ENCODE measurements around the gene AUTS2. TPM values are rescaled to one million over a fixed set of nuclear protein-coding genes. Genes with fewer than 3 reads are reported as not detected.
"Not testable (repeated sequence)": the region's sequence is repeated elsewhere in the genome, so short reads cannot be mapped to it uniquely, and the experiment has no call there.

The AUTS2 gene
- total RNA-seq, 1 donor from 2014 or later = 40.0 TPM

DNA sequence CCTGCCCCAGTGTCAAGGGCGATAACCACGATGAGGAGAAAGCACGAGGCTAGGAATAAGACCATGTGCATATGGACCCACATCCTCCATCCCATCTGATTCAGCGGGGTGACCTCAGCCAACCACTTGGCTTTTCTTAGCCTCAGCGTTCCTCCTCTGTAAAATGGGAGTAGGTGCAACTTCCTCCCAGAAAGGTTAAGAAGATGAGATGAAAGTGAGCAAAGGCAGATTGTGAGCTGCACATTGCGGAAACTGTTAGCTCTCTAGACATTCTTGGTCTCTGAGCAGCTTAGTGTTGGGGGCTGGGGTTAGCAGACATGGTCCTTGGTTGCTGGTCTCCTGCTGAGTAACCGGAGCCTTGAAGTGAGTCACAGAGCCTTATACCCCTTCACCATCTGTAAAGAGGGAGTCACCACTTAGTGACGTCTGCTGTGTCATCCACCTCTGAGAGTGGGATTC is 1036.4 kb downstream of the AUTS2 start:
- no peak for DNase-seq

DNA sequence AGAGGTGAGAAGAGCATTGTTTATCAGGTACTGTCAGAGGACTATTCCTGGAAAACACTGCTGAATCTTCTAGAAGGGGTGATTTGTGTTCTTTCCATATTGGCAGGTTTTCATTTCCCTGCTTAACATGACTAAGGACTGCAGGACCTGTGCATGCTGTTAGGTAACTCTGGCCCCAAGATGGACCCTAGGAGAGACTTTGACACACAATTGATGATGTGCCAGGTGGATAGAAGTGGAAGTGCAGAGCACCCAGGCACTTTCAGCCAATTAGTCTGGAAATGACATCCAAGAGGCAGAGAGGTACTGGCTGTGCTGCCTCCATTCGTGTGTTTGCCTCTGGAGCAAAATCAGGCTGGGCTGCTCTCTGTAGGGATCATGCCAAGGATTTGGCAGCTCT is 1037.4 kb downstream of the AUTS2 start:
- no peak for DNase-seq

DNA sequence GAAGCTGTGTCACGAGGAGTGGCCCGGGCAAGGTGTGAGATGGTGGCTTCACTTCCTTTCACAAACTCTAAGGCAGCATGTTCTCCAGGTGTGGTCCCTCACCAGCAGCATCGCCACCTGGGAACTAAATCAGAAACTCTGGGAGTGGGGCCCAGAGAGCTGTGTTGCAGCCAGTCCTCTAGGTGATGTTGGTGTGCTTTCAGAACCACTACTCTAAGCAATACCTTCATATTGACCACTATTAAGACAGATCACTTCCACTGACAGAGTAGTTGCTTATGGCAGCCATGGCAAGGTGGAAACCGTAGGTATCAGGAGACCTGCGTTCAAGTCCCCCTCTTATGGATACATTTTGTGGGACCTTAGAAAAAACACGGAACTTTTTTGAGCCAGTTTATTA is 1037.9 kb downstream of the AUTS2 start:
- DNase-seq = no peak

DNA sequence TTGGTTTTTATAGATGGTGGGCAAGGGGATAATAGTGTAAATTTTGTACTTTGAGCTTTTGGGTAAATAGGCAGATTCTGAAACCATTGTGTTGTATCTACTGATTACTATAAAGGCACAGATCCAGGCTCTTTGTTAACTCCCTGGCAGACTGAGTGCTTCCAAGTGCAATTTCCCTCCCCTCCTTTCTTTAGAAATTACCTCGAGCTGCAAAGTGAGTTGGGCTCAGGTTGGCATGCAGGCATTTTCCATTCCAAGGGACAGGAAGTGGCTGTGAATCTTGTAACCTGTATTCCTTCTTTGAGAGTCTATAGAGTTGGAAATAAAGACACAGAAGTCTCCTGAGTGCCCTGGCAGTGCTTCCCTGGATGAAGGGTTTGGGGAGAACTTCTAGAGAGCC is 1039.5 kb downstream of the AUTS2 start:
- DNase-seq = no peak

DNA sequence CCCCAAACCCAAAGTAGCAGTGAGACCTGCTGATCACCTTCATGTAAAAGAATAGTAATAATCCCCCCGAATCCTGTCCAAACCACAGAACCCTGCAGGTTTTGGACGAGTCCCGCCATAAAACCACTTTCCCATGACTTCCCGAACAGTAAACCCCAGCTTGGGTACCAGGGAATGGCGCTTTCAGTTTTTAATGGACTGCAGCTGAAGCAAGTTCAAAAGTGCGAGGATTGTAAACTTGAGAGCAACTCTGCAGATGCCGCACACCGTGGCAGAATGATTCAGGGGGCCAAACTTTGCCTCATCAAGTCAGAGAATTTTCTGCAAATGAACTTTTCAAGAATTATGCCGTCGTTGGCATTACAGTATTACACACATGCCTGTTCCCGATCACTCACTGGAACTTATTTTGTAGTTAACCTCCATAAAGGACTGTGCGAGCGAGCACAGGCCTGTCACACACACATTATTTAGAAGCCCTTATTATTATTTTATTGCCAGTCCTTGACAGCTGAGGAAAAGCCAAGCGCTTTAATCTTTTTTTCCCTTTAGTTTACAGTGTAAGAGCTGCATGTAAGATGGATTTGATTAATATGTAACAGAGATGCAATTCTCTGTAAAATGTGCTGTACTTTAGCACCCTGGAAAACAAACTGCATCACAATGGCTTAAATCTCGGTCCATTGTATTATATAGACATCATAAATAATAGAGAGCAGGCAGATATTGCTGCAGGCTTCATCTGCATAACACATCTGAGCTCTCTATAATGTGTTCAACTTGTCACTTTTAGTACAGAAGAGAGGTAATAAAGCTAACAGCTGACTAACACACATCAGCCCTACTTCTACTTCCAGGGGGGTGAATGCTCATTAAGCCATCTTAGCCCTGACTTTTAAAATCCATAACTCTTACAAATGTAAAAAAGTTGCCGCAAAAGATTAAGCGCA is 1040.2 kb downstream of the AUTS2 start:
- no peak for DNase-seq

DNA sequence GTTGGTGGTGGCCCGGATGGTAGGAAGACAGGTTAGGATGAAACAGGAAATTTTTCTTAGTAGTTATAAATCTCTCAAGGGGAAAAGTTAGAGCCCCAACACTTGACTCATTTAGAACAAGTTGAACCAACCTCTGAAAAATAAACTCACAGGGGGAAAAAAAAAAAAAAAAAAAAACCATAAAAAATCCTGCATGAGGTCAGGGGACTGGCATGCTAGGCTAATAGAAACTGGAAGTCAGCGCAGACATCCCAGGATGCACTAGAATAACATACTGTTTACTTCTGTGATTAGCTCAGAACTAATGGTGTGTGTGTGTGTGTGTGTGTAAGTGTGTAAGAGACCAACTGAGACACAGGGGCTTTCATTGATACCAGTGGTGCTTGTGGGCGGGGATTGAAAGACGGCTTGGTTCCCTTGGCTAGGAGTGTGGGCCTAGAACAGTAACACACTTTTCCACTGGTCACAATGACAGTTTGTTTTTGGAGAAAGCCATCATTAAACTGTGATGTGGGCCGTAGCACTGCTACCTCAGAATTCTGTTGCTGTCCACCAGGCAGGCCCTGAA is 1042.1 kb downstream of the AUTS2 start:
- no peak for DNase-seq

DNA sequence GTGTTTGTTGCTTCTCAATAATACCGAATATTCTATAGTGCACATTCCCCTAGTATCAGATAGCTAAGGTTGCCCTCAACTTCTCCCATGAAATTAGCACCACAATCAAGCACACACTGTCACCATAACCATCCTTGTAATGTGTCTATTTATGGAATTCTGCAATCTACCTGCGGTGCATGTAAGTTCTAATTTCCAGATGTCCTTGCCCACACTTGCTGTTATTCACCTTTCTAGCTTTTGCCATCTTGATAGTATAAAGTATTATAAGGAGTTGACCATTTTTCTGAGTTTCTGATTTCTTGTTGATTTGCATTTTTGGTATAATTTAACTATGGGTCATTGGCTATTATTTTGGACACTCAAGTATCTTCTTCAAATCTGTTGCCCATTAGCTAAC is 1043.6 kb downstream of the AUTS2 start:
- DNase-seq = no peak

DNA sequence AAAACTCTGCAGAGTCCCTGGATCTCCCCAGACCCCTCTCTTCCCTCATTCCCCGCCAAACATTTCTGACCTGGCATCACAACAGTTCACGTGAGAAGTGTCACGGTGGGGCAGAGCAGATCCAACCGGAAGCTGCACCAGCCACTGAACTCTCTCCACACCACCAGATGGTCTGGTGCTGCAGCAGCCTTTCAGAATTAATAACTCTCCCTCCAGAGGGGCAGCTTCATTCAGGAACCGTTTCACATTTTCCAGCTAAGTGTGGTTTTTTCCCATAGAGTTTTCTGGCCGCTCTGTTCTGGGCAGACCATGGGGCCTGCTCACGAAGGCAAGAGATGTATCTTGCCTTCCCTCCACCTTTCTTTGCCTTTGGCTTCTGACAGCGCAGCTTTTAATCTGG is 1047.0 kb downstream of the AUTS2 start:
- no peak for DNase-seq

DNA sequence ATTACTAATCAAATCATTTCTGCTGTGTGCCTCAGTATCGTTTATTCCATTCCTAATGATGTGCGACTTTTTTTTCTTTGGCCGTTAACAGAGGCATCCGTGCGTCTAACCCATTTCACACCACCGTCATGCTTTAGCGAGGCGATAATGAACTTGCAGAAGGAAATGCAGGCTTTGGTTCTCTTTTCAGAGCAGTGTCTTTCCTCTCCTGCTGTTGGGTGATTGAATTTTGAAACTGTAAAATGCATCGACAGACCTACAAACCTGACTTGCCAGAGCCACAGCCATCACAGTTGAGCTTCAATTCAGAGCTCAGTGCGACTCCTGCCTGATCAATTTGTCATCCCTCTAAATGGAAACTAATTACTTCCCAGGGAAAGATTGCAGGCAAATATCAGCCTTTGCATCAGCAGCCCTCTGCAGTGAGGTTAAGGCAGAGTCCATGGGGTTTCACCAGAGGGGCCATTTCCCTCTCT is 1047.6 kb downstream of the AUTS2 start:
- no peak for DNase-seq

DNA sequence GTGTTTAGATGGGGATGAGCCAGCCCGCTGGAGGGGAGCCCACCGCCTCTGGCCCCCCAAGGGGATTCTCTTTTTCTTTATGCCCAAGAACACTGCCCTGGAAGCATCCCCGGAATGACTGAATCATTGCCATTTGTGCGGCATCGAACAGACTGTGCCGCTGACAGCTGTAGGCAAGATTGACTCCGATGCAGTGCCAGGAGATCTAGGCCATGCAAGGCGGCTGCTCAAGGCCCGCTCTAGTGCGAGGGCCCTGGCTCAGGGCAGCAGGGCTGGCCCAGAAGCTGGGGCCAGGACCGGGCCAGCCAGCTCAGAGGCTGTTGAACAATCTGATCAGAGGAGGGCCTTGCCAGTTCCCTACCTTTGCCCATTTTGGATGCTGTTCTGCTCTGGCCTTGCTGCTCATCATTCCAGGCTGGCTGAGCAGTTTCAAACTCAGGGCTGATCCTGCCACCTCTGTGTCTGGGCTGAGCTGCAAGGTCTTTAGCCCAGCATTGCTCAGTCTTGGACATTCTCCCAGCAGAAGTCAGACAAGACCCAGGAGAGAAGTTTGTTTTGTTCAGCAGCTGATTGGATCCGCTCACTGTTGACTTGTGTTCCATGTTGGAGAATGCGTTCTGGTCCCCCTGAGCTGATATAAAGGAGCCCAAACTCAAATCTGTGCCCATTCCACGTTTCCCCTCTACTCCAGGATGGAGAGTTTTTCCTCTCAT is 1048.4 kb downstream of the AUTS2 start:
- peak; percentile 59 for DNase-seq

DNA sequence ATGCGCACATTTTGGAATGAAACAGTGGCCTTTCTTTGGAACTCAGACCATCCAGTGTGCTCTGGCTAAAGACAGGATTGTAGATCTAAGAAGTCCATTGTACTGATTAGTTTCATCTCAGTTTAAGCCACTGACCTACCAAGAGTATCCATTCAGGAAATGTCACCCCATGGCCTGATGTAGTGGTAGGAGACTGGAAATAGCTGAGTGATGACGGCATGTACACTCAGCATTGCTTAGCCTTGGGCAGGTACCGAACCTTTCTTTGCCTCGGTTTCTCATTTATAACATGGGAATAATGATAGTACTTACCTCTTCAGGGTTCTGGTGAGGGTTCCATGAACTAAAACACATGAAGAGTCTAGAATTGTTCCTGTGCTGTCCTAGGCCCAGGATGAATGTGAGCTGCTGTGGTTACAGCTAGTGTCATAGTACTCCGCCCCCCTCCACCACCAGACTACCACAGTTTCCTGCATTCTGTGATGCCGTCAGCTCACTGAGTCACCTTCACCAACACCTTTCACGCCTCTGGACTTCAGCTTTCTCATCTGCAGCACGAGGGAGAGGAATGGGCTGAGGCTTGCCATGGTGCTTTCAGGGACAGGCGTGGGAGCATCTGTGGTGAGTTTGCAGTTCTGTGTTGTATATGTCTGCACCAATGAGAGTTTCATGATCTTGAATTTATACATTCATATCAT is 1049.7 kb downstream of the AUTS2 start:
- DNase-seq = no peak

DNA sequence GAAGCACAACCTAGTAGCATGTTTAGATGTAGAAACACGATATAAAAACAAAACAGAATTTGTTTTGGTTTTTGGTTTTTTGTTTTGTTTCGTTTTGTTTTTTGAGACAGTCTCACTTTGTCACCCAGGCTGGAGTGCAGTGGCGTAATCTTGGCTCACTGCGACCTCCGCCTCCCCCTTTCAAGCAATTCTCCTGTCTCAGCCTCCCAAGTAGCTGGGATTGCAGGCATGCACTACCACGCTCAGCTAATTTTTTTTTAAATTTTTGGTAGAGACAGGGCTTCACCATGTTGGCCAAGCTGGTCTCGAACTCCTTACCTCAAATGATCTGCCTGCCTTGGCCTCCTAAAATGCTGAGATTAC is 1050.2 kb downstream of the AUTS2 start:
- DNase-seq = not testable (repeated sequence)

DNA sequence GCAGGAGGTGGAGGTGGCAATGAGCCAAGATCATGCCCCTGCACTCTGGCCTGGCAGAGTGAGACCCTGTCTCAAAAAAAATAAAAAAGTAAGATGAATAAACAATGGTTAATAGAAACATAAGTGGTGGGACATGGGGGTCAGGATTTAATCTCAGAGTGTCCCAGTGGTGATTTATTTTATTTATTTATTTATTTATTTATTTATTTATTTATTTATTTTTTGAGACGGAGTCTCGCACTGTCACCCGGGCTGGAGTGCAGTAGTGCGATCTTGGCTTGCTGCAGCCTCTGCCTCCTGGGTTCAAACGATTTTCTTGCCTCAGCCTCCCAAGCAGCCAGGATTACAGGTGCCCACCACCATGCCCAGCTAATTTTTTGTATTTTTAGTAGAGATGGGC is 1051.0 kb downstream of the AUTS2 start:
- no peak for DNase-seq

DNA sequence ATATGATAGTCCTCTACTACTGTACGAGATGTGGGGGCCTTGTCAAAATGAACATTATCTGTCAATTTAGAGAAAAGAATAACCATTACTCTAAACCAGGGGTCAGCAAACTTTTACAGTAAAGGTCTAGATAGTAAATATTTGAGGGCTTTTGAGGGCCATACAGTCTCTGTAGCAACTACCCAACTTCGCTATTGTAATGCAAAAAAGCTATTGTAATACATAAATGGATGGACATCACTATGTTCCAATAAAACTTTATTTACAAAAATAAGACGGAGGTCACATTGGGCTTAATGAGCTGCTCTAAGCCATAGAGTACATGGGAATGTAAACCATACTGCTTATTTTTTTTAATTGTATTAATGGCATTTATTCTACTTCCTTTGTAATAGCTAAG is 1055.9 kb downstream of the AUTS2 start:
- DNase-seq = no peak

DNA sequence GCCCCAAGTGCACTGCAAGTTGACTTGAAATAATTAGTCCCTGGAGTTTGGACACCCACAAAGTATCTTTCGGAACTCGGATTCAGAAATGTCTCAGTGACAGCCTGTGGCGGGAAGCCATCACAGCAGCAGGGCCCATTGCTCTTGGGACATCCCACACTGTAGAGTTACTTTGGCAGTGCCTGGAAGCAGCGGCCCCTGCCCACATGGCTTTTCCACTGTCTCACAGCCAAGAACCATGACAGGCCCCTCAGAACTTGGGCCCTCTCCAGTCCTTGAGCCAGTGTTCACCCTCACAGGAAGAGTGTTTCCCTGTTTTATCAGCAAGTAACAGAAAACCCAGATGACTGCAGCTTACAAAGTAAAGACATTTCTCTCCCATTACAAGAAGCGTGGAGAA is 1056.7 kb downstream of the AUTS2 start:
- peak; percentile 24 for DNase-seq

DNA sequence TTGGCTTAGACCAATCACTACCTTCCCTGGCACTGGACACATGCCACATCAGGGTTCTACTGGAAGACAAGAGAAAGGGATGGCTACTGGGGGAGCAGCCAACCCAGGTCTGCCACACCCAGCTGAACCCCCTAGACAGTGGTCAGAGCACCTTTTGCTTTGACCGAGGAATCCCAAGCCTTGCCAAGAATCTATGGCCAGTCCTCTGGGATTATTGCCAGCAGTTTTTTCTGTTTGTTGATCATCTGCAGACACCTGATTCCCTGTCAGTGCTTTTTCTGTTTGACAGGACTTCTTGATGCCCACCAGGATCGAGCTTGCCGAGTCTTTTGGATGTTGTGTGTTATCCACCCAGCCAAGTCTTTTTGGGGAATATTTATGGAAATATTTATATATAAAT is 1057.4 kb downstream of the AUTS2 start:
- no peak for DNase-seq

DNA sequence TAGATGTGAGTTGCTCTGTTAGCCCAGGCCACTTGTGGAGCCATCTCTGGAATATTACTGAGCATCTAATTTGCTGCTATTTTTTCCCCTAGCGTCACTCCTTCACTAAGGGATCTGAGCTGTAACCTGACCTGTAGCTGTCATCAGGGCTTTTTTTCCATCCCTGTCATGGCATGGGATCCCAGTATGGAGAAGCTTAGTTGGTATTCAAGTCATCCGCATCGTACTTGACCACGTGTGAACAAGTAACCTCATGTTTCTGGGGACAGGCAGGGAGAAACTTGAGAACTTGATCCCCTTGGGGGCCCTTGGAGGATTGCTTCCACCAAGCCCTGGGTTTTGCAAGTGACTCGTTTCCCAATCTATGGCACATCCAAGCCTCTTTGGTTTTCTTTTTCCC is 1059.3 kb downstream of the AUTS2 start:
- DNase-seq = peak; percentile 86

DNA sequence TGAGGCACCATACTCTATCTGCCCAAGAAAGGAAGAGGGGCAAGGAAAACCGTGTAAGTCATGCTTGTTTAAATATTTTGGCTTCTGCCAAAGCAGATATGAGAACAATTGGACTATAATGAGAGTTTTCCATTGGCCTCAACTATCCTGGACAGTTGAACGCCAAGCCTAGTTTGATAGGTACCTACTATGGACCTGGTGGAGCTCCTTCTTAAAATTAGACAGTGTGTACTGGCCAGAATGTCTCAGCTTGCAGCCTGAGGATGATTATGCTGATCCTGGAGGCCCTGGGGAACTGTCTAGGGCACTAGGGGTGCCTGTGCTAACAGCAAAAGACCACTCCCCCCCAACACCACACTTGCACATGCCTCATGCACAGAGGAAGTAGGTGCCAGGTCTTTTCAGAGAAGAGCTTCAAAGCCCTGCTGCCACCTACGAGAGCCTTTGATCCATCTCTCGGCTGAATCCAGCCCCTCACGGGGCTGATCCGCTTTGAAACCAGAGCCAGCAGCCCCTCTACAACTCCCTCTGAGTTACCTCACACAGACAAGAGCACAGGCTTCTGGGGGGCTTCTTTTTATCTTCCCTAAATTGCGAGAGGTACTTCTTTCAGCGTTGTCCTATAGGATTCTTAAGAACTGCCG is 1059.8 kb downstream of the AUTS2 start:
- DNase-seq = no peak

DNA sequence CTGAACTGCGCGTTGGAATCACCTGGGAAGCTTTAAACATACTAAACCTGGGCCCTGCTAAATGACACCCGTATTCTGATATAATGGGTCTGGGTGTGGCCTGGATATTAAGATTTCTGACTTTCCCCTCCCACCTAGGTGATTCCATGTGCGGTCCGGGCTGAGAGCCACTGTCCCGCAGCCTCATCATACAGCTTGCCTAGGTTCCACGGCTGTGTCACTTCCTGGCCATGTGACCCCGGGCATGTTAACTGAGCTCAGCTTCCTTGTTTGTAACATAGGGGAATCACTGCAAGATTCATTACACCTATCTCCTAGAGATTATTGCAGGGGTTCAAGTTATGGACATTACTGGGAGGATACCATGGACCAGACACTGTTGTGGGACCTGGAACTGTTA is 1061.0 kb downstream of the AUTS2 start:
- no peak for DNase-seq

DNA sequence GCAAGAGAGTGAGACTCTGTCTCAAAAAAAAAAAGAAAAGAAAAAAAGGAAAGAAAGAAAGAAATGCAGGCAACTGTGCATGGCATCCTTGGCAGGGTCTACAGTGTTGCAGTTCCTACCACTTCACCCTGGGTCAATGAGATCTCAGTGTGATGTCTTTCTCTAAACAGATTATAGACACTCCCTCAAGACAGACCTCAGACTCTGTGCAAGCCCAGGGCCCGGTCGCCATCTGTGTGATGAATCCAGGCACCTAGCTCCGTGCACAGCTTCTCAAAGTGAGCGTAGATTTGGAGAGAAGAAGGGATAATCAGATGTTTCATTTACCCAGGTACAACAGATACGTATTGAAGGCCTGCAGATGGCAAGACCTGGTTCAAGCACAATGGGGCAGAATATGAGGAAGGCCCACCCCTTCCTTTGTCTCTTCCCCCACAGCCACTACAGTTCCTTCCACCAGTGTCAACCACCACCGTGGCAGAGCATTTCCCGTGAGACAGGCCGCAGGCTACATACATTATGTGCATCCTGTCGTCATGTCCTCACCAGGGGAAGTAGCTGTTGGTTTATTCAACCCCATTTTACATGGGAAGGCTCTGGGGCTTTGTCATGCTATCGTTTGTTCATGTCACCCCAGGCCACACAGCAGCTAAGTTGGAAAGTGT is 1062.0 kb downstream of the AUTS2 start:
- no peak for DNase-seq

DNA sequence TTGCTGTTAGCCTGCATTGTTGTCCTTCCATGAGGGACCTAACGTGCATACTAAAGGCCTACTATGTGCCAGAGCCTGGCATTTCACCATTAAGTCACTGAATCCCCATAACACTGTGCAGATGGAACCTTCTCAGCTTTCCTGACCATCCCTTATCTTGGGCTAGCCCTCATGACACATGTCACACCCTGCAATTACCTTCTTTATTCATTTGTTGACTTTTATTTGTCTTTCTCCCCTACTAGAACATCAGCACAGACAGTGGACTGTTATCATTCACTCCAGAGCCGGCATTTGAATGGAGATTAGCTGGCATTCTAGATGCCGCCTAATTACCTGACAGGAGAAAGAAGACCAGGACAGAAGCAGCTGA is 1062.5 kb downstream of the AUTS2 start:
- DNase-seq = no peak

Measured in tongue (tissue), 2 donors.